ENCODE measurements around the gene GPC5. TPM values are rescaled to one million over a fixed set of nuclear protein-coding genes. Genes with fewer than 3 reads are reported as not detected.

Gene GPC5
- total and polyA plus RNA-seq, 4 donors: 0.51 to 22.4 (median 2.0) TPM

DNA sequence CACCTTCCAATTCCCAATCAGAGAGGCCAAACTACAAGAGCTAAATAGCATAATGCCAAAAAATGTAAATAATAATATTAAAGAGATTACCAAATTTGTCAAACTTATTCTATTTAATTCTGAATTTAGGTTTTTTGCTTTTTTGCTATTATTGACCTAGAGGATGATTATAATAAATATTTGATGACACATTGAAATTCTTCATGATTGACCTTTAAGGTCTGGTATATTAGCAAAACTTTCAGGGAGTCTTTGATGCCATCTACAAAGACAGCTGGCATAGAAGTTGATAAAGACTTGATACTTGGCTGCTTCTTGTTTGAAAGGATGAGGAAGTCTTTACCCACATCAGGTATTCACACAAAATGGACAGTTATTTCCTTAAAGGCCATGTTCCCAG is 1168.3 kb downstream of the GPC5 start (continued):
- TF ChIP-seq, protein P1, sequence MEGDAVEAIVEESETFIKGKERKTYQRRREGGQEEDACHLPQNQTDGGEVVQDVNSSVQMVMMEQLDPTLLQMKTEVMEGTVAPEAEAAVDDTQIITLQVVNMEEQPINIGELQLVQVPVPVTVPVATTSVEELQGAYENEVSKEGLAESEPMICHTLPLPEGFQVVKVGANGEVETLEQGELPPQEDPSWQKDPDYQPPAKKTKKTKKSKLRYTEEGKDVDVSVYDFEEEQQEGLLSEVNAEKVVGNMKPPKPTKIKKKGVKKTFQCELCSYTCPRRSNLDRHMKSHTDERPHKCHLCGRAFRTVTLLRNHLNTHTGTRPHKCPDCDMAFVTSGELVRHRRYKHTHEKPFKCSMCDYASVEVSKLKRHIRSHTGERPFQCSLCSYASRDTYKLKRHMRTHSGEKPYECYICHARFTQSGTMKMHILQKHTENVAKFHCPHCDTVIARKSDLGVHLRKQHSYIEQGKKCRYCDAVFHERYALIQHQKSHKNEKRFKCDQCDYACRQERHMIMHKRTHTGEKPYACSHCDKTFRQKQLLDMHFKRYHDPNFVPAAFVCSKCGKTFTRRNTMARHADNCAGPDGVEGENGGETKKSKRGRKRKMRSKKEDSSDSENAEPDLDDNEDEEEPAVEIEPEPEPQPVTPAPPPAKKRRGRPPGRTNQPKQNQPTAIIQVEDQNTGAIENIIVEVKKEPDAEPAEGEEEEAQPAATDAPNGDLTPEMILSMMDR (IDR thresholded peaks at IDR 0.05; ENCODE audit: low read depth, low read length, missing input control): no peak
- TF ChIP-seq, protein P2, sequence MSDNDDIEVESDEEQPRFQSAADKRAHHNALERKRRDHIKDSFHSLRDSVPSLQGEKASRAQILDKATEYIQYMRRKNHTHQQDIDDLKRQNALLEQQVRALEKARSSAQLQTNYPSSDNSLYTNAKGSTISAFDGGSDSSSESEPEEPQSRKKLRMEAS (IDR thresholded peaks at IDR 0.05): no peak
- TF ChIP-seq NR2F2 (IDR thresholded peaks at IDR 0.05) (no peak), JUND (IDR thresholded peaks at IDR 0.05) (no peak)

DNA sequence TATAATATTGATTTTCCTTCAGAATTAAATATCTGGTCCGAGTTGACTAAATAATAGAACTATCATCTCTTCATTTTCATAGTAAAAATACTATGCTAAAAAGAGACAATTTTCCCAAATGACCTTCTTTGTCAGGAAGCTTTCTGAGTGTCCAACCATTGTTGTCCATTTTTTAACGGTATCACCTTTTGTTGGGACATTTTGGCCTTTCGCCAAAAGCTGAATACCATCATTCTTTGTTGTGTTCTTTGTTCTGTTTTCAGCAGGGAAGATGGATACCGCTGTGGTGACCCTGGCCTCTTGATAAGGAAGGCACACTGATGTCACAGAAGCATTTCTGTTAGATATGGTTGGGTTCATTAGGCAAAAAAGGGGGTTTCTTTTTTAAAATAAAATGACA is 1173.8 kb downstream of the GPC5 start:
- 70% methylated on average over 4 of the region's 4 CpGs for WGBS

More for the DNA sequence above, 1173.8 kb downstream of the GPC5 start:
- H3K27me3 ChIP-seq (ENCODE audit: control insufficient read depth in 4 of 4, insufficient read depth in 4 of 4, low read length in 3 of 4): no peaks in the 10 kb centered on the region
- no peaks in the 10 kb centered on the region for H3K9me3 ChIP-seq (ENCODE audit: control insufficient read depth in 4 of 4, low read length in 3 of 4)
- H3K4me3 ChIP-seq (ENCODE audit: low read depth in 1 of 3, low read length in 3 of 3): no peak overlapping the region
- no peaks in the 10 kb centered on the region for H3K4me1 ChIP-seq (ENCODE audit: control insufficient read depth in 4 of 4, insufficient read depth in 4 of 4, low read length in 3 of 4)
- no peak overlapping the region for H3K9ac ChIP-seq (ENCODE audit: low read depth in 1 of 2, low read length in 2 of 2)
- no peak overlapping the region for H3K27ac ChIP-seq (ENCODE audit: low read depth in 1 of 2, low read length in 2 of 2)
- TF ChIP-seq, protein P2 (IDR thresholded peaks at IDR 0.05): no peak
- TF ChIP-seq NR2F2 (IDR thresholded peaks at IDR 0.05): no peak
- TF ChIP-seq, protein P3, sequence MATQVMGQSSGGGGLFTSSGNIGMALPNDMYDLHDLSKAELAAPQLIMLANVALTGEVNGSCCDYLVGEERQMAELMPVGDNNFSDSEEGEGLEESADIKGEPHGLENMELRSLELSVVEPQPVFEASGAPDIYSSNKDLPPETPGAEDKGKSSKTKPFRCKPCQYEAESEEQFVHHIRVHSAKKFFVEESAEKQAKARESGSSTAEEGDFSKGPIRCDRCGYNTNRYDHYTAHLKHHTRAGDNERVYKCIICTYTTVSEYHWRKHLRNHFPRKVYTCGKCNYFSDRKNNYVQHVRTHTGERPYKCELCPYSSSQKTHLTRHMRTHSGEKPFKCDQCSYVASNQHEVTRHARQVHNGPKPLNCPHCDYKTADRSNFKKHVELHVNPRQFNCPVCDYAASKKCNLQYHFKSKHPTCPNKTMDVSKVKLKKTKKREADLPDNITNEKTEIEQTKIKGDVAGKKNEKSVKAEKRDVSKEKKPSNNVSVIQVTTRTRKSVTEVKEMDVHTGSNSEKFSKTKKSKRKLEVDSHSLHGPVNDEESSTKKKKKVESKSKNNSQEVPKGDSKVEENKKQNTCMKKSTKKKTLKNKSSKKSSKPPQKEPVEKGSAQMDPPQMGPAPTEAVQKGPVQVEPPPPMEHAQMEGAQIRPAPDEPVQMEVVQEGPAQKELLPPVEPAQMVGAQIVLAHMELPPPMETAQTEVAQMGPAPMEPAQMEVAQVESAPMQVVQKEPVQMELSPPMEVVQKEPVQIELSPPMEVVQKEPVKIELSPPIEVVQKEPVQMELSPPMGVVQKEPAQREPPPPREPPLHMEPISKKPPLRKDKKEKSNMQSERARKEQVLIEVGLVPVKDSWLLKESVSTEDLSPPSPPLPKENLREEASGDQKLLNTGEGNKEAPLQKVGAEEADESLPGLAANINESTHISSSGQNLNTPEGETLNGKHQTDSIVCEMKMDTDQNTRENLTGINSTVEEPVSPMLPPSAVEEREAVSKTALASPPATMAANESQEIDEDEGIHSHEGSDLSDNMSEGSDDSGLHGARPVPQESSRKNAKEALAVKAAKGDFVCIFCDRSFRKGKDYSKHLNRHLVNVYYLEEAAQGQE (IDR thresholded peaks at IDR 0.05): no peak
- no peak for TF ChIP-seq FOXA1 (IDR thresholded peaks at IDR 0.05)
- TF ChIP-seq GABPA (IDR thresholded peaks at IDR 0.05 in 1 of 2, conservative IDR thresholded peaks at IDR 0.05 in 1 of 2): no peak
- TF ChIP-seq, protein P1 (IDR thresholded peaks at IDR 0.05; ENCODE audit: low read depth, low read length, missing input control): no peak
- TF ChIP-seq, protein P4, sequence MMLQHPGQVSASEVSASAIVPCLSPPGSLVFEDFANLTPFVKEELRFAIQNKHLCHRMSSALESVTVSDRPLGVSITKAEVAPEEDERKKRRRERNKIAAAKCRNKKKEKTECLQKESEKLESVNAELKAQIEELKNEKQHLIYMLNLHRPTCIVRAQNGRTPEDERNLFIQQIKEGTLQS (IDR thresholded peaks at IDR 0.05): no peak
- no peak for TF ChIP-seq YY1 (IDR thresholded peaks at IDR 0.05)
- no peak for TF ChIP-seq FOXA2 (IDR thresholded peaks at IDR 0.05)
- TF ChIP-seq HNF4A (conservative IDR thresholded peaks at IDR 0.05): no peak
- no peak for TF ChIP-seq JUND (IDR thresholded peaks at IDR 0.05)
- no peaks in the 10 kb centered on the region for H3K36me3 ChIP-seq (ENCODE audit: control insufficient read depth in 4 of 4, insufficient read depth in 3 of 4, low read depth in 1 of 4, low read length in 3 of 4)
- no peak for DNase-seq (ENCODE audit: low spot score)
